Endothelial cell of umbilical vein (primary cell): ENCODE measurements around the gene SCRN3. TPM values are rescaled to one million over a fixed set of nuclear protein-coding genes. Genes with fewer than 3 reads are reported as not detected.

Source experiments
- BruUV-seq: library from RNA; stranded (reverse); fragments of 400-500 nt; replicated peaks from 2 replicates; lab custom pipeline; 2021; lab: Mats Ljungman, UMichigan
- CTCF ChIA-PET: fragments of 300-600, 350-600 bp; sonication (Branson Sonifier 250); formaldehyde crosslinking; loops from one replicate; lab custom pipeline; 2021; ENCODE audit warnings: antibody characterized with exemption, inconsistent platforms; lab: Charles Lee
- POLR2A ChIA-PET: fragments of 300-600, 350-600 bp; sonication (Branson Sonifier 250); formaldehyde crosslinking; loops from one replicate; lab custom pipeline; 2021; ENCODE audit warnings: antibody characterized with exemption, inconsistent platforms; lab: Charles Lee
- DNase-seq: peaks from one replicate; pipeline ENCODE4 v3.0.0-alpha.2; 2011; ENCODE audit warnings: low read depth, low spot score
- FAIRE-seq: peaks from 2 replicates; lab custom pipeline; 2011; peaks lifted over from hg19 to GRCh38; lab: Jason Lieb, UNC
- H2AFZ ChIP-seq: 2 replicates; pipeline ENCODE4 v1.6.0; 2012; ENCODE audit warnings: low read depth, low read length, control low read depth, inconsistent platforms
- H3K27ac ChIP-seq: 2 replicates; pipeline ENCODE4 v1.5.1; 2011; ENCODE audit warnings: low read depth, mild to moderate bottlenecking, control low read depth, low read length, moderate library complexity; ENCODE audit not compliant: insufficient read depth
- H3K27me3 ChIP-seq, 2 experiments: 2 replicates each; pipeline versions ENCODE4 v1.6.0 to v1.6.1; 2011; ENCODE audit warnings: low read length in 2 of 2, mixed read lengths in 1 of 2; ENCODE audit not compliant: control insufficient read depth in 2 of 2, insufficient read depth in 2 of 2
- H3K36me3 ChIP-seq, 2 experiments: 2 replicates in 1 of 2; 3 replicates in 1 of 2; pipeline ENCODE4 v1.5.1; 2011; ENCODE audit warnings: low read length in 2 of 2, mild to moderate bottlenecking in 1 of 2, moderate library complexity in 1 of 2; ENCODE audit not compliant: control insufficient read depth in 2 of 2, insufficient read depth in 2 of 2; ENCODE audit errors: extremely low read depth in 1 of 2
- H3K4me1 ChIP-seq: 3 replicates; pipeline ENCODE4 v1.5.1; 2011; ENCODE audit warnings: mild to moderate bottlenecking, low read length; ENCODE audit not compliant: control insufficient read depth, insufficient read depth; ENCODE audit errors: extremely low read depth
- H3K4me2 ChIP-seq: 2 replicates; pipeline ENCODE4 v1.6.1; 2011; ENCODE audit warnings: low read length, control low read depth, mixed read lengths; ENCODE audit not compliant: insufficient read depth
- H3K4me3 ChIP-seq, 3 experiments: fragments of 200-600 bp in 1 of 3; sonication (generic), shearing (Covaris generic) in 1 of 3; replicated peaks in 1 of 3; 2 replicates each; pipeline ENCODE4 v1.5.1; 2011 to 2016; ENCODE audit warnings: control low read depth in 3 of 3, low read length in 3 of 3, mild to moderate bottlenecking in 2 of 3, inconsistent platforms in 1 of 3, low read depth in 1 of 3, moderate library complexity in 1 of 3; ENCODE audit not compliant: insufficient read depth in 1 of 3
- H3K79me2 ChIP-seq: 2 replicates; pipeline ENCODE4 v1.6.0; 2012; ENCODE audit warnings: low read length, inconsistent platforms; ENCODE audit not compliant: control insufficient read depth, insufficient read depth
- H3K9ac ChIP-seq: replicated peaks from 2 replicates; pipeline ENCODE3; 2011; ENCODE audit warnings: low read length, control low read depth; ENCODE audit not compliant: insufficient read depth; ENCODE audit errors: extremely low read depth
- H3K9me1 ChIP-seq: replicated peaks from 3 replicates; pipeline ENCODE4 v1.6.0; 2011; ENCODE audit warnings: mild to moderate bottlenecking, low read length; ENCODE audit not compliant: control insufficient read depth, insufficient read depth; ENCODE audit errors: extremely low read depth
- H3K9me3 ChIP-seq: replicated peaks from 2 replicates; pipeline ENCODE4 v1.5.1; 2012; ENCODE audit warnings: low read length, inconsistent platforms; ENCODE audit not compliant: control insufficient read depth, insufficient read depth
- H4K20me1 ChIP-seq: replicated peaks from 2 replicates; pipeline ENCODE3; 2011; ENCODE audit warnings: mild to moderate bottlenecking, low read length; ENCODE audit not compliant: control insufficient read depth, insufficient read depth; ENCODE audit errors: extremely low read depth
- CTCF ChIP-seq, 2 donors: IDR thresholded peaks; 1 replicate in 1 of 2; 2 replicates in 1 of 2; pipeline ENCODE4 v1.5.1; 2011; ENCODE audit warnings: low read length in 2 of 2, mild to moderate bottlenecking in 2 of 2, moderate library complexity in 2 of 2, control low read depth in 1 of 2, inconsistent platforms in 1 of 2, low read depth in 1 of 2; ENCODE audit not compliant: insufficient read depth in 1 of 2; ENCODE audit errors: extremely low read depth in 1 of 2
- EZH2 ChIP-seq: IDR thresholded peaks from 2 replicates; pipeline ENCODE4 v1.6.1; 2012; ENCODE audit warnings: borderline replicate concordance, low read depth, mild to moderate bottlenecking, moderate library complexity, low read length, inconsistent platforms; ENCODE audit not compliant: severe bottlenecking
- FOS ChIP-seq: IDR thresholded peaks from 2 replicates; pipeline ENCODE4 v1.6.1; 2011; ENCODE audit warnings: mild to moderate bottlenecking, low read length, moderate library complexity, borderline replicate concordance; ENCODE audit not compliant: insufficient read depth
- GATA2 ChIP-seq: IDR thresholded peaks from 2 replicates; pipeline ENCODE4 v1.7.0; 2011; ENCODE audit warnings: low read depth, mild to moderate bottlenecking, moderate library complexity, mixed read lengths, low read length; ENCODE audit not compliant: insufficient read length, insufficient read depth
- JUN ChIP-seq: IDR thresholded peaks from 2 replicates; pipeline ENCODE4 v1.6.1; 2011; ENCODE audit warnings: borderline replicate concordance, low read depth; ENCODE audit not compliant: insufficient read length, insufficient read depth
- POLR2A ChIP-seq: IDR thresholded peaks from 2 replicates; pipeline ENCODE4 v1.6.1; 2012; ENCODE audit warnings: low read depth, mild to moderate bottlenecking, control low read depth, low read length
- POLR2AphosphoS5 ChIP-seq: IDR thresholded peaks from 2 replicates; pipeline ENCODE4 v1.6.1; 2012; ENCODE audit warnings: low read depth, mild to moderate bottlenecking, control low read depth, low read length, moderate library complexity; ENCODE audit not compliant: insufficient read depth
- dilution Hi-C: fragments of 300-500 bp; cut with MboI; formaldehyde crosslinking; loops from one replicate; pipeline ENCODE4 v1.15.0; 2019; ENCODE audit warnings: low sequenced_read_pairs; ENCODE audit not compliant: extremely low pct_ligation_motif_present
- intact Hi-C: fragments of 100-400 bp; cut with micrococcal nuclease; formaldehyde crosslinking; loops from one replicate; pipeline ENCODE4 v1.10.0; 2022
- polyA plus RNA-seq, 4 experiments: library from polyadenylated mRNA; depleted of rRNA in 3 of 4; stranded (reverse) in 3 of 4; unstranded in 1 of 4; fragments of >200 nt; gene quantifications; 2 replicates each; pipeline versions ENCODE4 v1.2.1 to v1.2.3, GENCODE V29; 2011 to 2012; ENCODE audit warnings: missing spikeins in 1 of 4
- total RNA-seq: library from RNA; stranded (reverse); gene quantifications from 2 replicates; pipeline ENCODE4 v1.2.3, GENCODE V29; 2021
- TF ChIP-seq, protein P1 (sequence below): IDR thresholded peaks from 2 replicates; pipeline ENCODE4 v1.6.1; 2011; ENCODE audit not compliant: insufficient read depth, insufficient read length

Gene SCRN3
- total and polyA plus RNA-seq, 2 donors (not counting 3 experiments of a cell fraction or from before 2014, with no cell fraction given), result 10.7 to 24.0 TPM

DNA sequence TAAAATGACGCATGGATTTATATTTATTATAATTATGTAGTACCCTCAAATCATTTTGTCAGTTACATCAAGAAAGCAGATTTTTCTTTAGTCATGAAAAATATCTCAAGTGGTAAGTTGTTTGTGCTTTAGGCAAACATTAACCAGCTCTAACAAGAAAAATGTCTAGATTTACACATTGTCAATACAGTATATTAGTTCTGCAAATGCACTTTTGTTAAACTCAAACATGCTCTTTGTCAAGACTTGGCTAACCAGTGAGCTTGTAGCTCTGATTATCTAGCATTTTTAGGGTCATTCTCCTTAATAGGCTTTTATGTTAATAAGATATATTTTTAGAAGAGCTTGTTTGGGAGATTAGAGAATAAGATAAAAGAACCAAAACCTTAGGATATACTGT lies 32.7 kb downstream of the SCRN3 start:
- Histone ChIP-seq H3K4me2 (no peak overlapping the region), H3K79me2 (no peaks in the 10 kb centered on the region), H3K9ac (no peak overlapping the region), H4K20me1 (no peaks in the 10 kb centered on the region), H3K4me3 (no peak overlapping the region), H3K9me3 (no peaks in the 10 kb centered on the region), H3K27me3 (no peaks in the 10 kb centered on the region), H3K4me1 (no peaks in the 10 kb centered on the region), H3K27ac (no peak overlapping the region), H3K36me3 (peaks cover 0 to 1% of the 10 kb centered on the region in 2 experiments), H3K9me1 (no peaks in the 10 kb centered on the region), H2AFZ (no peak overlapping the region)
- dilution Hi-C loops, result no loop called here
- CTCF ChIA-PET, result interaction anchor here (0.6 kb wide), 1 partner anchor 10 kb away, joined by 3 read pairs; no protein-coding TSS in a partner anchor
- BruUV-seq, result no TSS peak
- TF ChIP-seq EZH2, result no peak
- TF ChIP-seq, protein P1, sequence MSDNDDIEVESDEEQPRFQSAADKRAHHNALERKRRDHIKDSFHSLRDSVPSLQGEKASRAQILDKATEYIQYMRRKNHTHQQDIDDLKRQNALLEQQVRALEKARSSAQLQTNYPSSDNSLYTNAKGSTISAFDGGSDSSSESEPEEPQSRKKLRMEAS, result no peak
- no peak for TF ChIP-seq GATA2
- TF ChIP-seq JUN, result no peak
- TF ChIP-seq FOS, result no peak
- TF ChIP-seq POLR2AphosphoS5, result no peak
- no peak for TF ChIP-seq CTCF (IDR thresholded peaks at IDR 0.05; ENCODE audit: extremely low read depth in 1 of 2, insufficient read depth in 1 of 2, low read depth in 1 of 2, low read length in 2 of 2)
- TF ChIP-seq POLR2A, result no peak
- DNase-seq (no peak), FAIRE-seq (no peak)
- intact Hi-C loops, result no loop called here
- POLR2A ChIA-PET, result no interaction called here
